Measurements from ENCODE around the gene STAC. TPM values are rescaled to one million over a fixed set of nuclear protein-coding genes. Genes with fewer than 3 reads are reported as not detected.

Gene STAC
- total RNA-seq, 4 donors from 2014 or later: 3.1 to 7.6 (median 5.5) TPM

DNA sequence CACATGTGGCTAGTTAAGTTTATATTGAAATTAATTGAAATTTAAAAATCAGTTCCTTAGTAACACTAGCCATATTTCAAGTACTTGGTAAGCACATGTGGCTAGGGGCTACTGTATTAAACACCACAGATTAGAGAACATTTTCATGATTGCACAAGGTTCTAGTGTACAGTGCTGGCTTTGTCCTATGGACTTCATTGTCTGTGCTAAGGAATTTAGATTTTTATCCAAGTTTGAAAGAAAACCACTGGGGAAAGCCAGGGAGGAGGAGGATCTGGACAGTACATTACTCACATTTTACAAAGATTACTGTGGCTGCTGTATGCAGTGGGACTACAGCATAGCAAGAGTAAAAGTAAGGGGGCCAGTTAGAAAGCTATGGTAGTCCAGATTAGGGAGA lies 13.9 kb downstream of the STAC start:
- TF ChIP-seq, protein P1, sequence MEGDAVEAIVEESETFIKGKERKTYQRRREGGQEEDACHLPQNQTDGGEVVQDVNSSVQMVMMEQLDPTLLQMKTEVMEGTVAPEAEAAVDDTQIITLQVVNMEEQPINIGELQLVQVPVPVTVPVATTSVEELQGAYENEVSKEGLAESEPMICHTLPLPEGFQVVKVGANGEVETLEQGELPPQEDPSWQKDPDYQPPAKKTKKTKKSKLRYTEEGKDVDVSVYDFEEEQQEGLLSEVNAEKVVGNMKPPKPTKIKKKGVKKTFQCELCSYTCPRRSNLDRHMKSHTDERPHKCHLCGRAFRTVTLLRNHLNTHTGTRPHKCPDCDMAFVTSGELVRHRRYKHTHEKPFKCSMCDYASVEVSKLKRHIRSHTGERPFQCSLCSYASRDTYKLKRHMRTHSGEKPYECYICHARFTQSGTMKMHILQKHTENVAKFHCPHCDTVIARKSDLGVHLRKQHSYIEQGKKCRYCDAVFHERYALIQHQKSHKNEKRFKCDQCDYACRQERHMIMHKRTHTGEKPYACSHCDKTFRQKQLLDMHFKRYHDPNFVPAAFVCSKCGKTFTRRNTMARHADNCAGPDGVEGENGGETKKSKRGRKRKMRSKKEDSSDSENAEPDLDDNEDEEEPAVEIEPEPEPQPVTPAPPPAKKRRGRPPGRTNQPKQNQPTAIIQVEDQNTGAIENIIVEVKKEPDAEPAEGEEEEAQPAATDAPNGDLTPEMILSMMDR (IDR thresholded peaks at IDR 0.05; ENCODE audit: low read depth): no peak

DNA sequence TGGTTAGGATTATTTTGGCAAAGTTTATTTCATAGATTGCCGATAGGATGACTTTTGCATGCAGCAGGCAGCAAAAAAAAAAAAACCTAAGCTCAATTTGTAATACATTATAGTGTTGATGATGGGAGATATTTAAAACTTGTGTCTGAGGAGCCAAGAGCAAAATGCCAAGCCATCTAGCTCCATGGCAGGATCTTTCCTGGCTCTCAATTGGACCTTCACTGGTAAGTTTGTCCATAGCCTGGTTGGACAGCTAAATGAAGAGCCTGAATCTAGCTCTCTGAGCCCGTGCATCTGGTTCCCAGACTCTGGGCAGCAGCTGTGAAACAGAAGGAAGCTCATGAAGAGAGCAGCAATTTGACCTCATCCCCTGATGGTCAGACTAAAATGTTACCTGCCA lies 17.5 kb downstream of the STAC start:
- TF ChIP-seq, protein P1 (IDR thresholded peaks at IDR 0.05; ENCODE audit: low read depth): no peak

DNA sequence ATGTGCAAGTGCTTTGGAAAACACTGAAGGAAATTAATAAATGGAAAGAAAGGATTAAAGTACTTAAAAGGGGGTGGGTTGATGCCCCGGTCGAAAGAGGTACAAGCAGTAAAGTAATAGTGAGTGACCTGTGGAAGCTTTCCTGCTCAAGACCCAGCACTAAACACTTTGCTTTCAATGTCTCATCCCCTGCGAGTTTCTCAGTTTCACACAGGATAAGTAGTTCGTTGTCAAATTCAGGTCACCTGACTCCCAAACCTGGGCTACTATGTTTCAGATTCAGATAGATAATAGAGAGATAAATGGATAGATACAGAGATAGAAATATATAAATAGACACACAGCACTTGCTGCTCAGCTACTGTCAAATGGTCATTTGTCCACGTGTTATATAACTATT lies 19.6 kb downstream of the STAC start:
- TF ChIP-seq, protein P1 (IDR thresholded peaks at IDR 0.05; ENCODE audit: low read depth): no peak

DNA sequence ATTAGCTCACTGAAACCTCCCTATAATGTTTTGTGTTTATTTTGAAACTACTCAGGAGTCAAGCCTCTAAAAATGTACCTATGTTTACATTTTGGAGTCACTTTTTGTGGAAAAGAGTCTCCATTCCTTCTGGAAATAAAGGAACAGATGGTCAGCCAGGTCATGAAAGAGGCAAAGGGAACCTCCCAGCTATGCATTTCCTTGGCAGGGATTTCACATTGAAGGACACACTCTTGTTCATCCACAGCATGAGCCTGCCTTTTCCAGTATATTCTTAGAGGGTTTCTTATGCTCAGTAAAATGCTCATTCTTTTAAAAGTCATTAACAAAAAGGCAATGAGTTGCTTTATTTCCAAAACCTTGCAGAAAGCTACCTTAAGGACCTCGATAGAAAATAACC lies 20.8 kb downstream of the STAC start:
- TF ChIP-seq, protein P1 (IDR thresholded peaks at IDR 0.05; ENCODE audit: low read depth): no peak

DNA sequence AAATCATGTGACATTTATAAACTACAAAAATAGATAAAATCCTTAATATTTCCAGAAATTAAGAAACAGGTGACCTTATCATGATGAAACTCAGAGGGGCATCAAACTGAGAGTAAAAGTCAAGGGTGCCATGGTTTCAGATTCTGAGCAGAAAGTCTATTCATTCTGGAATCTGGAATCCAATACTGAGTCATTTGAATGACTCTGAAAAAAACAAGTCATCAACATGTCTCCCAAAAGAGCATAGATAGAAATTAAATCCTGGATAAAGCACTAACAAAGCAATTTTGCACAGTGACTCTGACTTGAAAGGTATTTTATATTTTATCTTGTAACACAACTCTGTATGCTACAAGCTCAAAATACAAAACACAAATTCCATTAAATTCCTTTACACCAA lies 23.4 kb downstream of the STAC start:
- TF ChIP-seq, protein P1 (IDR thresholded peaks at IDR 0.05; ENCODE audit: low read depth): no peak

DNA sequence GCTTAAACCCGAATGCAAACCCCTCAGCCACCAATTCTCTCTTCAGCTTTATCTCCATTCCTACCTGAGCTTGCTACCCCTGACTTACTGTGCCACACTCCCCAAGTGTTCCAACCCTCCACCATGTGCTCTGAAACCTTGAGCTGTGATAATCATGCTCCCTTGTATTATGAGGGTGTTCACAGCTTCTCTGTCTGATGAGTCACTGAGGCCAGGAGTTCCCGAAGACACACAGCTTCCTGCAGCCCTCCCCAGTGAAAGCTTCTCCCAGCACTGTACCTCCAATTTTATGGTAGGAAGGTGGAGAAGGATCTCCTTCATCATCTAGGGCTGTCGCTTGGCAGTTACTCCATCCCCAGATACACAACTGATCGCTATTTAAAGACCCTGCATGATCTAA lies 24.9 kb downstream of the STAC start:
- TF ChIP-seq, protein P1 (IDR thresholded peaks at IDR 0.05; ENCODE audit: low read depth): no peak

DNA sequence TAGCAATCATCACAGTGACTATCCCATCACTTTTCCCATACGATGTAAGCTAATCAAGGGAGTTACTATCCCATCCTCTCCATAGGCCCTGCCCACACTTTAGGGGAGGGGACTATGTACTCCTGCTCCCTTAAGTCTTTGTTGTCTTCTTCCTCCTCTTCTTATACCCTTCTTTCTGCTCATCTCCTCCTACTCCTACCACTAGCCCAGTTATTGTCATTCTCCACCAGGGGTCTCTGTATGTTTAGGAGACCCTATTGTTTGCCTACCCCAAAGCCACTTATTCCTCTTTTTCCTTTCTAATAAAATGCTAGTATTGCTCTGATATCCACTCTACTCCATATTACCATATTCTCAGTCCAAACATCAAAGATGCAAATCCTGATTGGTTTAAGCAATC lies 27.8 kb downstream of the STAC start:
- TF ChIP-seq, protein P1 (IDR thresholded peaks at IDR 0.05; ENCODE audit: low read depth): no peak
